Heart left ventricle (tissue), 13 donors: Measurements from ENCODE around the gene BMP10.

Source experiments
- POLR2A ChIP-seq, 2 donors: fragments of 450-650 bp; IDR thresholded peaks; one replicate each; pipeline ENCODE4 v1.6.1; 2017; ENCODE audit warnings: antibody characterized with exemption in 2 of 2, mild to moderate bottlenecking in 2 of 2, moderate library complexity in 2 of 2
- TF ChIP-seq, protein P1 (sequence below), 12 donors: fragments of 200-600 bp; sonication (generic) in 4 of 12; IDR thresholded peaks; one replicate each; pipeline versions ENCODE4 v1.5.0 to v1.8.0; 2018 to 2022; ENCODE audit warnings: antibody characterized with exemption in 12 of 12, mild to moderate bottlenecking in 5 of 12
- donor health status: ischemic (EF 13 %, LVEDD 7.1; RV severe dilation, severe dysfunction).
- donor health status: DM: no; HTN: yes; CAD: no.
- donor health status: DM: no; HTN: no; CAD: no.
- donor health status: ischemic (EF 25% LVEDD 6.9; RV normal size, moderate dysfunction).
- donor health status: ischemic (EF 25% LVEDD 5.7; RV mildly dilated, moderate dysfunction).
- donor health status: ischemic (EF 35%, LVEDD 5.7; RV mildly dilated, moderate dysfunction).
- donor health status: nonischemic (EF 11% LVEDD 7.7; RV severe dilation, severe dysfunction).
- donor health status: DM: yes; HTN: yes; CAD: no.
- donor health status: PGD.
- donor health status: ischemic (EF 29% LVEDD 5.4; RV normal size, mild dysfunction).
- donor health status: nonischemic (EF 23%, LVEDD 6.1; RV moderate dilation, normal function).

- TF ChIP-seq, protein P1, sequence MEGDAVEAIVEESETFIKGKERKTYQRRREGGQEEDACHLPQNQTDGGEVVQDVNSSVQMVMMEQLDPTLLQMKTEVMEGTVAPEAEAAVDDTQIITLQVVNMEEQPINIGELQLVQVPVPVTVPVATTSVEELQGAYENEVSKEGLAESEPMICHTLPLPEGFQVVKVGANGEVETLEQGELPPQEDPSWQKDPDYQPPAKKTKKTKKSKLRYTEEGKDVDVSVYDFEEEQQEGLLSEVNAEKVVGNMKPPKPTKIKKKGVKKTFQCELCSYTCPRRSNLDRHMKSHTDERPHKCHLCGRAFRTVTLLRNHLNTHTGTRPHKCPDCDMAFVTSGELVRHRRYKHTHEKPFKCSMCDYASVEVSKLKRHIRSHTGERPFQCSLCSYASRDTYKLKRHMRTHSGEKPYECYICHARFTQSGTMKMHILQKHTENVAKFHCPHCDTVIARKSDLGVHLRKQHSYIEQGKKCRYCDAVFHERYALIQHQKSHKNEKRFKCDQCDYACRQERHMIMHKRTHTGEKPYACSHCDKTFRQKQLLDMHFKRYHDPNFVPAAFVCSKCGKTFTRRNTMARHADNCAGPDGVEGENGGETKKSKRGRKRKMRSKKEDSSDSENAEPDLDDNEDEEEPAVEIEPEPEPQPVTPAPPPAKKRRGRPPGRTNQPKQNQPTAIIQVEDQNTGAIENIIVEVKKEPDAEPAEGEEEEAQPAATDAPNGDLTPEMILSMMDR (IDR thresholded peaks at IDR 0.05) = no peak
- no peak for TF ChIP-seq POLR2A (IDR thresholded peaks at IDR 0.05)
Measured at GRCh38 chr2:68915393-68915792, 44.2 kb upstream of the BMP10 start.
